Erythroblast (primary cell): ENCODE results near the gene OPA1.

Source experiments
- GATA1 ChIP-seq: IDR thresholded peaks from 2 replicates; pipeline ENCODE4 v1.6.1; 2011; ENCODE audit warnings: low read depth, mild to moderate bottlenecking, control low read depth, low read length, moderate library complexity
- POLR2A ChIP-seq: IDR thresholded peaks from 2 replicates; pipeline ENCODE4 v1.6.1; 2011; ENCODE audit warnings: mild to moderate bottlenecking, low read length

DNA sequence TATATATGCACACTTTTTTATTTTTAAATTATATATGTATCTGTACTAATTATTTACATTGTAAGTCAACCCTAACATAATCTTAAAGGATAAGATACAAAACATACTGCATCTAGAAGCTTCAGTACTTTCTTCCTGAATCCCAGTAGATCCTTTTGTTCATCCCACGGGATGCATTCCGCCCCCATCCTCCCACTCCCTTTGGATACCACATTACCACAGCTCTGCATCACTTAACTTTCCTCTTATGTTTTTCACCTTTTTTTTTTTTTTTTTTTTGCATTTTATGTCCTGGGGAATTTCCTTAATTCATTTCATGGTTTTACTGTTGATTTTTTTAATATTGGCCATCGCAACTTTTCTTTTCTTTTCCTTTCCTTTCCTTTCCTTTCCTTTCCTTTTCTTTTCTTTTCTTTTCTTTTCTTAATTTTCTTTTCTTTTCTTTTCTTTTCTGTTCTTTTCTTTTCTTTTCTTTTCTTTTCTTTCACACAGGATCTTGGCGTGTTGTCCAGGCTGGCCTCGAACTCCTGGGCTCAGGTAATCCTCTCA lies 3.0 kb downstream of the OPA1 start:
- no peak for TF ChIP-seq POLR2A
- TF ChIP-seq GATA1, result no peak
